Common myeloid progenitor, CD34-positive (primary cell): ENCODE data around the gene MAP3K15.

Source experiments
- CTCF ChIA-PET: fragments of 350-600 bp; sonication (Branson Sonifier 250); formaldehyde crosslinking; loops from one replicate; lab custom pipeline; 2021; ENCODE audit warnings: antibody characterized with exemption; lab: Charles Lee
- POLR2A ChIA-PET: fragments of 350-600 bp; sonication (Branson Sonifier 250); formaldehyde crosslinking; loops from one replicate; lab custom pipeline; 2021; ENCODE audit warnings: antibody characterized with exemption; lab: Charles Lee
- DNase-seq, 3 donors: peaks; one replicate each; pipeline versions ENCODE4 v3.0.0 to v3.0.0-alpha.2; 2013
- H3K27ac ChIP-seq, 2 experiments: 1 replicate in 1 of 2; 2 replicates in 1 of 2; pipeline ENCODE4 v1.7.0; 2013; ENCODE audit warnings: inconsistent platforms in 2 of 2, low read length in 2 of 2, mild to moderate bottlenecking in 2 of 2, low read depth in 1 of 2, moderate library complexity in 1 of 2; ENCODE audit not compliant: severe bottlenecking in 2 of 2, insufficient read depth in 1 of 2, poor library complexity in 1 of 2
- H3K27me3 ChIP-seq, 5 experiments: replicated peaks in 2 of 5; 1 replicate in 3 of 5; 2 replicates in 2 of 5; pipeline versions ENCODE4 v1.6.1 to v1.7.0; 2013; ENCODE audit warnings: low read length in 4 of 5, mild to moderate bottlenecking in 2 of 5, moderate library complexity in 2 of 5, inconsistent platforms in 1 of 5; ENCODE audit not compliant: insufficient read depth in 5 of 5, control insufficient read depth in 4 of 5
- H3K36me3 ChIP-seq, 4 experiments: 1 replicate in 2 of 4; 2 replicates in 2 of 4; pipeline versions ENCODE4 v1.6.1 to v1.7.0; 2013; ENCODE audit warnings: low read length in 3 of 4, control low read depth in 1 of 4, mild to moderate bottlenecking in 1 of 4; ENCODE audit not compliant: control insufficient read depth in 4 of 4, insufficient read depth in 4 of 4
- H3K4me1 ChIP-seq, 4 experiments: 1 replicate in 3 of 4; 2 replicates in 1 of 4; pipeline versions ENCODE4 v1.6.1 to v1.7.1; 2013; ENCODE audit warnings: low read length in 3 of 4, mild to moderate bottlenecking in 3 of 4, control low read depth in 1 of 4, inconsistent platforms in 1 of 4, moderate library complexity in 1 of 4; ENCODE audit not compliant: control insufficient read depth in 4 of 4, insufficient read depth in 4 of 4; ENCODE audit errors: control extremely low read depth in 1 of 4
- H3K4me3 ChIP-seq, 7 experiments: 1 replicate in 4 of 7; 2 replicates in 3 of 7; pipeline versions ENCODE4 v1.5.1 to v1.7.0; 2013; ENCODE audit warnings: mild to moderate bottlenecking in 7 of 7, low read length in 6 of 7, moderate library complexity in 6 of 7, inconsistent platforms in 2 of 7, low read depth in 2 of 7, control low read depth in 1 of 7; ENCODE audit not compliant: insufficient read depth in 4 of 7, control insufficient read depth in 1 of 7; ENCODE audit errors: extremely low read depth in 1 of 7
- H3K9me3 ChIP-seq, 5 experiments: 1 replicate in 4 of 5; 2 replicates in 1 of 5; pipeline versions ENCODE4 v1.6.1 to v1.7.1; 2013; ENCODE audit warnings: low read length in 4 of 5, mild to moderate bottlenecking in 2 of 5, inconsistent platforms in 1 of 5, low read depth in 1 of 5, moderate library complexity in 1 of 5; ENCODE audit not compliant: control insufficient read depth in 4 of 5, insufficient read depth in 2 of 5; ENCODE audit errors: control extremely low read depth in 1 of 5
- WGBS: methylation state at CpG from one replicate; pipeline ENCODE4 v1.1.5; 2013; ENCODE audit not compliant: insufficient coverage; 5-methylcytosine and 5-hydroxymethylcytosine counted together

Gene MAP3K15

GRCh38 chrX:19326567-19326966 lies 188.7 kb downstream of the MAP3K15 start:
- no peak for DNase-seq
- Histone ChIP-seq H3K9me3 (peaks cover 0 to 3% (median 0%) of the 10 kb centered on the region in 5 experiments), H3K4me3 (no peak overlapping the region), H3K27ac (no peak overlapping the region), H3K4me1 (no peaks in the 10 kb centered on the region), H3K36me3 (no peaks in the 10 kb centered on the region), H3K27me3 (no peaks in the 10 kb centered on the region)
- WGBS: 81% methylated on average over 2 of the region's 2 CpGs
- ChIA-PET CTCF (no interaction called here), POLR2A (interaction anchor here (0.7 kb wide), 1 partner anchor 914 kb away, joined by 3 read pairs; no protein-coding TSS in a partner anchor)
